RWPE1 (cell line): Measurements from ENCODE around the gene CUL7.

Source experiments
- CTCF ChIA-PET: fragments of 350-600 bp; sonication (Branson Sonifier 250); formaldehyde crosslinking; extraction: SDS; loops from one replicate; lab custom pipeline; 2021; lab: Yijun Ruan, JAX
- POLR2A ChIA-PET: fragments of 400-600 bp; formaldehyde crosslinking; extraction: SDS; loops from one replicate; lab custom pipeline; 2020; ENCODE audit warnings: antibody characterized with exemption; ENCODE audit not compliant: low non-redundant PET; lab: Yijun Ruan, JAX
- DNase-seq: peaks from one replicate; pipeline ENCODE4 v3.0.0; 2012; ENCODE audit warnings: low spot score
- H3K27ac ChIP-seq: fragments of 450-650 bp; 2 replicates; pipeline ENCODE4 v1.5.1; 2017
- TF ChIP-seq, protein P1 (sequence below): fragments of 450-650 bp; conservative IDR thresholded peaks from 2 replicates; pipeline ENCODE4 v1.5.1; 2017; ENCODE audit warnings: low read depth, mild to moderate bottlenecking

Gene CUL7

DNA sequence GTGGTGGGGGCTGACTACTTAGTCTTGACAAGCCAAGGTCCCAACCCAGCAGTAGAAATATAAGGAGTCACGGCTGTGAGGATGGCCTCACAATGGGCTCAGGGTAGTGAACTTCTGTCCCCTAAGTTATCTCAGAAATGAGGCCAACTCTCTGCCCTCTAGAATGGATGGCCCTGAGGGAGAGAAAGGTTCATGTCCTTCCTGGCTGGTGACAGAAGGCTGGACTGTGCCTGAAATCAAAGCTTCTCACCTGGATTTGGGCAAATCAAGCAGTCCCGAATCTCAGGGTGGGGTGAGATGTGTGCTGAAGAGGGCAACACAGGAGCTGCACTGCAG lies 19.5 kb downstream of the CUL7 start:
- ChIA-PET POLR2A (no interaction called here), CTCF (interaction anchor here (0.6 kb wide), 1 partner anchor 413 kb away, joined by 3 read pairs; no protein-coding TSS in a partner anchor)
- TF ChIP-seq, protein P1, sequence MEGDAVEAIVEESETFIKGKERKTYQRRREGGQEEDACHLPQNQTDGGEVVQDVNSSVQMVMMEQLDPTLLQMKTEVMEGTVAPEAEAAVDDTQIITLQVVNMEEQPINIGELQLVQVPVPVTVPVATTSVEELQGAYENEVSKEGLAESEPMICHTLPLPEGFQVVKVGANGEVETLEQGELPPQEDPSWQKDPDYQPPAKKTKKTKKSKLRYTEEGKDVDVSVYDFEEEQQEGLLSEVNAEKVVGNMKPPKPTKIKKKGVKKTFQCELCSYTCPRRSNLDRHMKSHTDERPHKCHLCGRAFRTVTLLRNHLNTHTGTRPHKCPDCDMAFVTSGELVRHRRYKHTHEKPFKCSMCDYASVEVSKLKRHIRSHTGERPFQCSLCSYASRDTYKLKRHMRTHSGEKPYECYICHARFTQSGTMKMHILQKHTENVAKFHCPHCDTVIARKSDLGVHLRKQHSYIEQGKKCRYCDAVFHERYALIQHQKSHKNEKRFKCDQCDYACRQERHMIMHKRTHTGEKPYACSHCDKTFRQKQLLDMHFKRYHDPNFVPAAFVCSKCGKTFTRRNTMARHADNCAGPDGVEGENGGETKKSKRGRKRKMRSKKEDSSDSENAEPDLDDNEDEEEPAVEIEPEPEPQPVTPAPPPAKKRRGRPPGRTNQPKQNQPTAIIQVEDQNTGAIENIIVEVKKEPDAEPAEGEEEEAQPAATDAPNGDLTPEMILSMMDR = no peak
- no peak for DNase-seq
- peak overlapping the region; percentile 48 for H3K27ac ChIP-seq

DNA sequence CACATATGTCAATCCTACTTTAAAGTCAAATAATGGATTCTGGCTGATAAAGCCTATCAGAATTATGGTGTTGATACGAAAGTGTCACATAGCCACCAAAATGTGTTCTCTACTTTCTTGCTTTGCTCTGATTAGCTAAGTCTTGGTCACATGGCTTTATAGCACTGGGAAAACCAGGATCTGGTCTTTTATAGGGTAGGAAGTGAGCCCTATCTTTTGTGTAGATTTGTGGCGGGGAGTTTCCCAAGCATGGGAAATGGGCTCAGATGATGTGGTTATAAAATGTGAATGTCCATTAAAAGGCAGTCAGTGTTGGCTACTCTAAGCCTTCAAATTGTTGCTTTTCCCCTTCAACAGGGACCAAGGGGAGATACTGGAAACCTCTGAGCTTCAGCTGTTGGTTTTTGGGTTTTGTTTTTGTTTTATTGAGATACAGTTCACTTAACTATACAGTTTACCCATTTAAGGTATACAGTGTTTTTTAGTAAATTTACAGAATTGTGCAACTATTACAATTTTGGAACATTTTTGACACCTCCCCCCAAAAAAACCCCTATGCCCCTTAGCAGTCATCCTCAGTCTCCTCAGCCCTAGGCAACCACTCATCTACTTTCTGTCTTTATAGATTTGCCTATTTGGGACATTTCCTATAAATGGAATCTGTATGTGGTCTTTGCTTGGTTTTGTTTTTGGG lies 20.0 kb downstream of the CUL7 start:
- H3K27ac ChIP-seq = no peak overlapping the region
- ChIA-PET POLR2A (no interaction called here), CTCF (no interaction called here)
- TF ChIP-seq, protein P1 = no peak
- DNase-seq = no peak

DNA sequence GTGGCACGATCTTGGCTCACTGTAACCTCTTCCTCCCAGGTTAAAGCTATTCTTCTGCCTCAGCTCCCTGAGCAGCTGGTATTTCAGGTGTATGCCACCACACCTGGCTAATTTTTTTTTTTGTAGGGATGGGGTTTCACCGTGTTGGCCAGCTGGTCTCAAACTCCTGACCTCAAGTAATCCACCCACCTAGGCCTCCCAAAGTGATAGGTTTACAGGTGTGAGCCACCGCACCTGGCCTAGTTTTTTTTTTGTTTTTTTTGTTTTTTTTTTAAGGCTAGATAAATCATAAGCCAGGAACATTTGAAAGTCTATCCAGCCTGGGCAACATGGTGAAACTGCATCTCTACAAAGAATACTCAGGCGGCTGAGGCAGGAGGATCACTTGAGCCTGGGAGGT lies 21.3 kb downstream of the CUL7 start:
- no peak for DNase-seq
- peak overlapping the region; percentile 18 for H3K27ac ChIP-seq
- TF ChIP-seq, protein P1 = no peak
- ChIA-PET POLR2A (interaction anchor here (0.5 to 0.6 kb wide), 2 partner anchors 492 to 580 kb away, joined by 3 to 5 read pairs; no protein-coding TSS in a partner anchor), CTCF (interaction anchor here (0.6 kb wide), 1 partner anchor 97 kb away, joined by 3 read pairs; no protein-coding TSS in a partner anchor)

DNA sequence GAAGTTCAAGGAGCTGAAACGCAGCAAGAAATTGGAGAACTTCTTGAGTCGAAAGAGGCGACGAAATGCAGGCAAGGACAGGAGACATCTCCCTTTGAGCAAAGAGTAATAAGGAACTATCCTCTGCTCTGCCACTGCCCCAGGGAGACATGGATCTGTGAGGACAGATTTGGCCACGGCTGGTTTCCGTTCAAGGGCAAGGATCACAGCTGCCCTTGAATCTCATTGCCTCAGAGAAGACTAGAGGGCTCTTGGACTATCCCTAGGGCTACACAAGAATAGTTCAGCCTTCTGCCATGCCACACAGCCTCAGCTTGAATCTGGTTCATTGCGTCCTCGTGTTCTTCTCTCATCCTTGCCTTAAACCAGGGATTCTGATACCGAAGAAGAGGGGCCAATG lies 24.5 kb downstream of the CUL7 start:
- TF ChIP-seq, protein P1 = no peak
- DNase-seq = no peak
- ChIA-PET POLR2A (interaction anchor here (0.6 kb wide), 1 partner anchor 8 kb away, joined by 3 read pairs; the partner anchor contains the start of gene RRP36), CTCF (no interaction called here)
- peak overlapping the region; percentile 16 for H3K27ac ChIP-seq

DNA sequence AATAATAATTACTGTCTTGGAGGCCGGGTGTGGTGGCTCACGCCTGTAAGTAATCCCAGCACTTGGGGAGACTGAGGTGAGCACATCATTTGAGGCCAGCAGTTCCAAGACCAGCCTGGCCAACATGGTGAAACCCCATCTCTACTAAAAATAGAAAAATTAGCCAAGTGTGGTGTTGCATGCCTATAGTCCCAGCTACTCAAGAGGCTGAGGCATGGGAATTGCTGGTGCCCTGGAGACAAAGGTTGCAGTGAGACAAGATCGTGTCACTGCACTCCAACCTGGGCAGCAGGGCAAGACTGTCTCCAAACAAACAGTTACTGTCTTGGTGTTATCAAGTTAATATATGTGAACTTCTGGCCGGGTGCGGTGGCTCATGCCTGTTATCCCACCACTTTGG lies 27.3 kb downstream of the CUL7 start:
- ChIA-PET POLR2A (no interaction called here), CTCF (no interaction called here)
- H3K27ac ChIP-seq = no peak overlapping the region
- DNase-seq = no peak
- TF ChIP-seq, protein P1 = no peak

DNA sequence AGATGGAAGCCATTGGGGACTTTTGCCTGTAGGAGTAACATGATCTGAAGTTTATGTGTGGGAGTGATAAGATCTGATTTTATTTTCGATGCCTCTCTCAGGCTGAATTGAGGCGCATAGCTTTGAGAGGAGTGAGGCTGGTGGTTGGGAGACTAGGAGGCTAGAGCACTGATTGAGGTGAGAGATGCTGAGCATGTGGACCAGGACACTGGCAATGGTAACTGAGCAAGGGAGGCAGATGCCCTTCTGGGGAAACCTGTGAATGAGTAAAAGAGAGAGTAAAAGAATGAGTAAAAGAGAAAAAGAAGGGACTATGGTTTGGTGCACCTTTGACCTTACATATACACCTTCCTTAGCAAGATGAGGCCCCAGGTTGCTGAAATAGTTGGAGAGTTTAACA lies 29.2 kb downstream of the CUL7 start:
- DNase-seq = no peak
- POLR2A ChIA-PET = interaction anchor here (0.6 kb wide), 1 partner anchor 64 kb away, joined by 3 read pairs; no protein-coding TSS in a partner anchor
- TF ChIP-seq, protein P1 = no peak
- CTCF ChIA-PET = no interaction called here
- H3K27ac ChIP-seq = no peak overlapping the region
